Activated T-cell treated with anti-CD3 and anti-CD28 coated beads, Interleukin-2, amount 50 U/mL, for 24 hours (primary cell): Measurements from ENCODE around the gene CALD1.

Source experiments
- DNase-seq: peaks from one replicate; pipeline ENCODE4 v3.0.0-alpha.2; 2020
- H3K27ac Mint-ChIP-seq: 2 replicates; pipeline ENCODE4 v1.8.0; 2020; ENCODE audit warnings: mild to moderate bottlenecking, mixed read lengths
- H3K27me3 Mint-ChIP-seq: 2 replicates; pipeline ENCODE4 v1.8.0; 2020; ENCODE audit warnings: mixed read lengths
- H3K36me3 Mint-ChIP-seq: 2 replicates; pipeline ENCODE4 v1.8.0; 2020; ENCODE audit warnings: low read depth, mixed read lengths
- H3K4me1 Mint-ChIP-seq: 2 replicates; pipeline ENCODE4 v1.8.0; 2020; ENCODE audit warnings: low read depth, mixed read lengths
- H3K4me3 Mint-ChIP-seq: 2 replicates; pipeline ENCODE4 v1.8.0; 2020; ENCODE audit warnings: mild to moderate bottlenecking, moderate library complexity, mixed read lengths
- H3K9me3 Mint-ChIP-seq: 2 replicates; pipeline ENCODE4 v1.8.0; 2020; ENCODE audit warnings: mixed read lengths

CALD1 gene

GRCh38 chr7:134836447-134836846 is 57.0 kb downstream of the CALD1 start:
- Mint-ChIP-seq H3K36me3 (no peaks in the 10 kb centered on the region), H3K27ac (no peak overlapping the region), H3K27me3 (no peaks in the 10 kb centered on the region), H3K4me3 (no peak overlapping the region), H3K9me3 (no peaks in the 10 kb centered on the region), H3K4me1 (no peaks in the 10 kb centered on the region)
- no peak for DNase-seq

GRCh38 chr7:134839298-134839697 is 59.9 kb downstream of the CALD1 start:
- Mint-ChIP-seq H3K27ac (no peak overlapping the region), H3K9me3 (no peaks in the 10 kb centered on the region), H3K27me3 (no peaks in the 10 kb centered on the region), H3K4me1 (peaks cover 3% of the 10 kb centered on the region), H3K4me3 (no peak overlapping the region), H3K36me3 (no peaks in the 10 kb centered on the region)
- no peak for DNase-seq

GRCh38 chr7:134842062-134842461 is 62.6 kb downstream of the CALD1 start:
- H3K36me3 Mint-ChIP-seq = no peaks in the 10 kb centered on the region
- no peak overlapping the region for H3K4me3 Mint-ChIP-seq
- peaks cover 7% of the 10 kb centered on the region for H3K4me1 Mint-ChIP-seq
- no peak for DNase-seq
- H3K9me3 Mint-ChIP-seq = no peaks in the 10 kb centered on the region
- no peaks in the 10 kb centered on the region for H3K27me3 Mint-ChIP-seq
- no peak overlapping the region for H3K27ac Mint-ChIP-seq

- no peaks in the 10 kb centered on the region for H3K9me3 Mint-ChIP-seq
- H3K4me1 Mint-ChIP-seq = peaks cover 7% of the 10 kb centered on the region
- H3K27ac Mint-ChIP-seq = no peak overlapping the region
- DNase-seq = no peak
- no peak overlapping the region for H3K4me3 Mint-ChIP-seq
- H3K27me3 Mint-ChIP-seq = no peaks in the 10 kb centered on the region
- H3K36me3 Mint-ChIP-seq = no peaks in the 10 kb centered on the region
These were observed 63.5 kb downstream of the CALD1 start for GRCh38 chr7:134842886-134843430.

GRCh38 chr7:134844200-134844599 is 64.8 kb downstream of the CALD1 start:
- Mint-ChIP-seq H3K9me3 (no peaks in the 10 kb centered on the region), H3K4me1 (peaks cover 7% of the 10 kb centered on the region), H3K36me3 (no peaks in the 10 kb centered on the region), H3K27me3 (no peaks in the 10 kb centered on the region), H3K4me3 (no peak overlapping the region), H3K27ac (no peak overlapping the region)
- DNase-seq = no peak

- Mint-ChIP-seq H3K4me1 (peaks cover 9% of the 10 kb centered on the region), H3K27ac (no peak overlapping the region), H3K9me3 (no peaks in the 10 kb centered on the region), H3K27me3 (no peaks in the 10 kb centered on the region), H3K36me3 (no peaks in the 10 kb centered on the region), H3K4me3 (no peak overlapping the region)
- DNase-seq = no peak
These were observed 66.0 kb downstream of the CALD1 start for GRCh38 chr7:134845461-134845860.

- Mint-ChIP-seq H3K27ac (no peak overlapping the region), H3K4me1 (peaks cover 16% of the 10 kb centered on the region), H3K4me3 (no peak overlapping the region), H3K9me3 (no peaks in the 10 kb centered on the region), H3K27me3 (no peaks in the 10 kb centered on the region), H3K36me3 (no peaks in the 10 kb centered on the region)
- DNase-seq = no peak
These were observed 68.6 kb downstream of the CALD1 start for GRCh38 chr7:134847851-134848588.

- Mint-ChIP-seq H3K27ac (no peak overlapping the region), H3K27me3 (no peaks in the 10 kb centered on the region), H3K36me3 (no peaks in the 10 kb centered on the region), H3K9me3 (no peaks in the 10 kb centered on the region), H3K4me1 (peaks cover 20% of the 10 kb centered on the region), H3K4me3 (no peak overlapping the region)
- DNase-seq = no peak
These were observed 70.6 kb downstream of the CALD1 start for GRCh38 chr7:134850066-134850465.

- Mint-ChIP-seq H3K36me3 (no peaks in the 10 kb centered on the region), H3K27ac (no peak overlapping the region), H3K27me3 (no peaks in the 10 kb centered on the region), H3K9me3 (no peaks in the 10 kb centered on the region), H3K4me1 (peaks cover 28% of the 10 kb centered on the region), H3K4me3 (no peak overlapping the region)
- DNase-seq = no peak
These were observed 71.7 kb downstream of the CALD1 start for GRCh38 chr7:134851141-134851540.

- Mint-ChIP-seq H3K9me3 (no peaks in the 10 kb centered on the region), H3K4me3 (no peak overlapping the region), H3K4me1 (peaks cover 35% of the 10 kb centered on the region), H3K36me3 (no peaks in the 10 kb centered on the region), H3K27ac (no peak overlapping the region), H3K27me3 (no peaks in the 10 kb centered on the region)
- no peak for DNase-seq
These were observed 73.2 kb downstream of the CALD1 start for GRCh38 chr7:134852625-134853024.

- no peaks in the 10 kb centered on the region for H3K9me3 Mint-ChIP-seq
- H3K4me1 Mint-ChIP-seq = peaks cover 36% of the 10 kb centered on the region
- H3K27me3 Mint-ChIP-seq = no peaks in the 10 kb centered on the region
- no peak overlapping the region for H3K4me3 Mint-ChIP-seq
- H3K36me3 Mint-ChIP-seq = no peaks in the 10 kb centered on the region
- no peak for DNase-seq
- peak overlapping the region; percentile 5 for H3K27ac Mint-ChIP-seq
These were observed 75.4 kb downstream of the CALD1 start for GRCh38 chr7:134854816-134855215.

GRCh38 chr7:134855442-134855841 is 76.0 kb downstream of the CALD1 start:
- no peak for DNase-seq
- H3K36me3 Mint-ChIP-seq = no peaks in the 10 kb centered on the region
- H3K27ac Mint-ChIP-seq = no peak overlapping the region
- no peaks in the 10 kb centered on the region for H3K27me3 Mint-ChIP-seq
- peaks cover 34% of the 10 kb centered on the region for H3K4me1 Mint-ChIP-seq
- H3K4me3 Mint-ChIP-seq = no peak overlapping the region
- no peaks in the 10 kb centered on the region for H3K9me3 Mint-ChIP-seq

- Mint-ChIP-seq H3K9me3 (no peaks in the 10 kb centered on the region), H3K27ac (peak overlapping the region; percentile 12), H3K4me1 (peaks cover 27% of the 10 kb centered on the region), H3K36me3 (no peaks in the 10 kb centered on the region), H3K27me3 (no peaks in the 10 kb centered on the region), H3K4me3 (peak overlapping the region; percentile 23)
- DNase-seq = no peak
These were observed 76.7 kb downstream of the CALD1 start for GRCh38 chr7:134856091-134856490.

- Mint-ChIP-seq H3K36me3 (no peaks in the 10 kb centered on the region), H3K4me1 (peaks cover 27% of the 10 kb centered on the region), H3K27me3 (no peaks in the 10 kb centered on the region), H3K9me3 (no peaks in the 10 kb centered on the region), H3K27ac (peak overlapping the region; percentile 22), H3K4me3 (no peak overlapping the region)
- DNase-seq = no peak
These were observed 77.3 kb downstream of the CALD1 start for GRCh38 chr7:134856691-134857090.

GRCh38 chr7:134857958-134858357 is 78.5 kb downstream of the CALD1 start:
- Mint-ChIP-seq H3K4me1 (peaks cover 27% of the 10 kb centered on the region), H3K27me3 (no peaks in the 10 kb centered on the region), H3K27ac (no peak overlapping the region), H3K36me3 (no peaks in the 10 kb centered on the region), H3K4me3 (no peak overlapping the region), H3K9me3 (no peaks in the 10 kb centered on the region)
- DNase-seq = no peak
